Stimulated activated CD4-positive, alpha-beta T cell treated with anti-CD3 and anti-CD28 coated beads, TNF-alpha, amount 100 ng/mL, for 1 hour (primary cell): ENCODE measurements around the gene ZBED4.

Source experiments
- DNase-seq, 3 donors: peaks; one replicate each; pipeline ENCODE4 v3.0.0-alpha.2; 2020; ENCODE audit warnings: low read depth in 3 of 3, low spot score in 1 of 3

The ZBED4 gene

GRCh38 chr22:49933236-49934159, 79.9 kb downstream of the ZBED4 start:
- DNase-seq, result no peak

- DNase-seq, result no peak
Observed at GRCh38 chr22:49934160-49934890, 80.7 kb downstream of the ZBED4 start.

DNA sequence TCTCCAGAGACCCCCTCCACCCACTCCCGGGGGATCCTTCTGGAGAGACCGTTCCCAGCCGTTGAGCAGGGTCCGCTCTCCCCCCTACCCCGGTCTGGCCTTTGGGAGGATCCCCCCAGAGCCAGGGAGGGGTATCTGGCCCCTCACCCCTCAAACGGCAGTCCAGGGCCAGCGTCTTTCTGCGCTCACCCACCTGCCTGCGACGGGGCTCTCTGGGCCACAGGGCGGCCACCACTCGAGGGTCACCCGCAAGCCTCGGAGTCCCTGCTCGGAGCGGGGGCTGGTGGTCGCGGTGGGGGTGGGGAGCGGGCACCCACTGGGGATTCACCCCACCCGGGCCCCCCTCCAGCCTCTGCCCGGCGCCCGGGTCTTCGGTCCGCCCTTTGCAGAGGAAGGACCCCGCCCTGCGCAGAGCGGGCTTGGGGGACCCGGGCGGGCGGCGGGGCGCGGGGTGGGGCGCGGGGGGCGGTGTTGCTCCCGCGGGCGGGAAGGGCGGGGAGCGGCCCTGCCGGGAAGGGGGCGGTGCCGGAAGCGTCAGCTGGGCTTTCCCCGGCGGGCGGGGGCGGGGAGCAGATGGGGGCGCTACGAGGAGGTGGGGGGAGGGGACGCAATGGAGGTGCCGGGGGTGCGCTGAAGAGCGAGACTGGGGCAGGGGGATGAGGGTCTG, 81.4 kb downstream of the ZBED4 start:
- peak; percentile 83 to 90 (median 90) for DNase-seq

- DNase-seq, result no peak
Observed at GRCh38 chr22:49935561-49935960, 81.9 kb downstream of the ZBED4 start.

GRCh38 chr22:49936018-49936972, 82.7 kb downstream of the ZBED4 start:
- DNase-seq, result peak; percentile 89 to 96 (median 90)

DNA sequence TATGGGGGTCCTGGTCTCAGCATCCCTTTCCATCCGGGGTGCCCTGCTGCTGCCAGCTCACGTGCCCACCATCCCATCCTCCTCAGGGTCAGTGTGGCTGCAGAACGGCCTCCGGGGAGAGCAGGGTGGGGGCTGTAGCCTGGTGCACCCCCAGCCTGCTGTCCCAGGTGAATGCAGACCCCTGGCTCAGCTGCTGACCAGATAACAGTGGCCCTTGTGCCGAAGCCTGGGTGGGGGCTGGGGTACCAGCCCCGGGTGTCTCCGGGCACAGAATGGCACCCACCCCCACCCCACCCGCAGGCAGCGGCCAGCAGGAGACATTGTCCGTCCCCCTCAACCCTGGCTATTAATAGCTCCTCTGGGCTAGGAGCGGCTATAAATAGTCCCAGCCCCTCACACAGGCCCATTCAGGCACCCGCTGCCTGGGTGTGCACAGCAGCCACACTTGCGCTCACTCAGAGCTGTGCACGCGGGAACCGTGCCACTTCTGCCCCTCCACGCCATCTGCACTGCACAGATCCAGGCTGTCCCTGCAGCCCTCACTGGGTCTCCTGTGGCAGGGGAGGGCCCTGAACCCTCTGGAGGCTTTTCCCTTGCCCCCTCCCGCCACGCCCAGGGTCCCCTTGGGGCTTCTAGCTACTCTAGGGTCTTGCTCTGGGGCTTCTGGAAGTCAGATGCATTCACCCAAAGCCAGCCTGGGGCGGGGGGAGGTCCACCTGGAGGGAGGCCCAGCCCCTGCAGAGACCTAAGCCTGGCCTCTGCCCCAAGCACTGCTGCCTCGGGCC, 83.5 kb downstream of the ZBED4 start:
- DNase-seq, result no peak

GRCh38 chr22:49937758-49938564, 84.3 kb downstream of the ZBED4 start:
- no peak for DNase-seq

- DNase-seq, result no peak
Observed at GRCh38 chr22:49938565-49939136, 85.0 kb downstream of the ZBED4 start.
